Osteoblast (primary cell): Measurements from ENCODE around the gene FHDC1. TPM values are rescaled to one million over a fixed set of nuclear protein-coding genes. Genes with fewer than 3 reads are reported as not detected.

Experiments used
- DNase-seq: peaks from one replicate; pipeline ENCODE4 v3.0.0; 2011; ENCODE audit warnings: low spot score, mixed read lengths; ENCODE audit not compliant: insufficient read length; ENCODE audit errors: missing footprints
- H2AFZ ChIP-seq: 2 replicates; pipeline ENCODE4 v1.6.0; 2011; ENCODE audit warnings: mild to moderate bottlenecking, low read length
- H3K27ac ChIP-seq: 2 replicates; pipeline ENCODE4 v1.5.1; 2011; ENCODE audit warnings: mild to moderate bottlenecking, low read depth, low read length, moderate library complexity
- H3K27me3 ChIP-seq: 2 replicates; pipeline ENCODE4 v1.6.0; 2012; ENCODE audit warnings: mild to moderate bottlenecking, control low read depth, inconsistent platforms, low read length, moderate library complexity; ENCODE audit not compliant: insufficient read depth
- H3K36me3 ChIP-seq: 2 replicates; pipeline ENCODE4 v1.5.1; 2011; ENCODE audit warnings: mild to moderate bottlenecking, low read length, control low read depth, moderate library complexity; ENCODE audit not compliant: insufficient read depth
- H3K4me1 ChIP-seq: 2 replicates; pipeline ENCODE4 v1.5.1; 2011; ENCODE audit warnings: mild to moderate bottlenecking, low read length, control low read depth, moderate library complexity; ENCODE audit not compliant: insufficient read depth
- H3K4me2 ChIP-seq: 2 replicates; pipeline ENCODE4 v1.6.0; 2011; ENCODE audit warnings: mild to moderate bottlenecking, low read length; ENCODE audit not compliant: insufficient read depth
- H3K4me3 ChIP-seq: fragments of 200-600 bp; sonication (generic); 3 replicates; pipeline ENCODE4 v1.5.1; 2012; ENCODE audit warnings: mild to moderate bottlenecking, low read length, inconsistent platforms; ENCODE audit not compliant: insufficient read depth
- H3K79me2 ChIP-seq: 2 replicates; pipeline ENCODE4 v1.6.0; 2012; ENCODE audit warnings: mild to moderate bottlenecking, low read length, control low read depth, inconsistent platforms; ENCODE audit not compliant: insufficient read depth
- H3K9me3 ChIP-seq: 2 replicates; pipeline ENCODE4 v1.5.1; 2011; ENCODE audit warnings: low read depth, low read length, control low read depth
- H4K20me1 ChIP-seq: 2 replicates; pipeline ENCODE4 v1.6.0; 2012; ENCODE audit warnings: mild to moderate bottlenecking, low read length, control low read depth; ENCODE audit not compliant: insufficient read depth
- CTCF ChIP-seq: IDR thresholded peaks from 2 replicates; pipeline ENCODE4 v1.5.1; 2011; ENCODE audit warnings: mild to moderate bottlenecking, low read depth, low read length, moderate library complexity; ENCODE audit errors: extremely low read depth
- total RNA-seq: library from RNA; depleted of rRNA; stranded (reverse); fragments of >200 nt; gene quantifications from 2 replicates; pipeline ENCODE4 v1.2.3, GENCODE V29; 2012

The FHDC1 gene
- total RNA-seq, 1 donor: 0.36 TPM

- DNase-seq: no peak
- no peaks in the 10 kb centered on the region for H3K79me2 ChIP-seq
- no peaks in the 10 kb centered on the region for H4K20me1 ChIP-seq
- no peaks in the 10 kb centered on the region for H3K27me3 ChIP-seq
- H3K9me3 ChIP-seq: no peaks in the 10 kb centered on the region
- H2AFZ ChIP-seq: no peak overlapping the region
- TF ChIP-seq CTCF: no peak
- no peaks in the 10 kb centered on the region for H3K4me1 ChIP-seq
- H3K36me3 ChIP-seq: no peaks in the 10 kb centered on the region
- no peak overlapping the region for H3K4me2 ChIP-seq
- no peak overlapping the region for H3K4me3 ChIP-seq
- H3K27ac ChIP-seq: no peak overlapping the region
These were observed 34.9 kb upstream of the FHDC1 start for GRCh38 chr4:152901205-152901604.

GRCh38 chr4:152903658-152904057 lies 32.5 kb upstream of the FHDC1 start:
- no peaks in the 10 kb centered on the region for H3K4me1 ChIP-seq
- H3K27me3 ChIP-seq: no peaks in the 10 kb centered on the region
- no peaks in the 10 kb centered on the region for H3K36me3 ChIP-seq
- no peaks in the 10 kb centered on the region for H3K79me2 ChIP-seq
- H3K27ac ChIP-seq: no peak overlapping the region
- H3K4me3 ChIP-seq: no peak overlapping the region
- H2AFZ ChIP-seq: no peak overlapping the region
- H3K9me3 ChIP-seq: no peaks in the 10 kb centered on the region
- no peak overlapping the region for H3K4me2 ChIP-seq
- TF ChIP-seq CTCF: no peak
- no peaks in the 10 kb centered on the region for H4K20me1 ChIP-seq
- no peak for DNase-seq

- Histone ChIP-seq H2AFZ (no peak overlapping the region), H3K4me3 (no peak overlapping the region), H3K9me3 (no peaks in the 10 kb centered on the region), H3K27ac (no peak overlapping the region), H3K4me2 (no peak overlapping the region), H3K36me3 (no peaks in the 10 kb centered on the region), H3K4me1 (no peaks in the 10 kb centered on the region), H3K79me2 (no peaks in the 10 kb centered on the region), H3K27me3 (no peaks in the 10 kb centered on the region), H4K20me1 (no peaks in the 10 kb centered on the region)
- no peak for DNase-seq
- no peak for TF ChIP-seq CTCF
These were observed 26.2 kb upstream of the FHDC1 start for GRCh38 chr4:152909901-152910300.

- Histone ChIP-seq H3K79me2 (no peaks in the 10 kb centered on the region), H3K4me1 (no peaks in the 10 kb centered on the region), H3K4me2 (no peak overlapping the region), H3K27ac (no peak overlapping the region), H2AFZ (no peak overlapping the region), H3K9me3 (no peaks in the 10 kb centered on the region), H3K36me3 (no peaks in the 10 kb centered on the region), H4K20me1 (no peaks in the 10 kb centered on the region), H3K27me3 (no peaks in the 10 kb centered on the region), H3K4me3 (no peak overlapping the region)
- no peak for DNase-seq
- TF ChIP-seq CTCF: no peak
These were observed 25.6 kb upstream of the FHDC1 start for GRCh38 chr4:152910521-152910920.
